Body of pancreas (tissue), 4 donors: ENCODE data around the gene CARTPT.

ENCODE experiments used
- POLR2A ChIP-seq, 3 donors: fragments of 450-650 bp; IDR thresholded peaks; one replicate each; pipeline ENCODE4 v1.6.1; 2016; ENCODE audit warnings: antibody characterized with exemption in 3 of 3, mild to moderate bottlenecking in 2 of 3
- TF ChIP-seq, protein P1 (sequence below), 7 experiments: fragments of 450-650 bp in 4 of 7; fragments of 200-600 bp in 3 of 7; sonication (generic) in 3 of 7; IDR thresholded peaks; one replicate each; pipeline ENCODE4 v1.5.1; 2016 to 2019; ENCODE audit warnings: antibody characterized with exemption in 7 of 7

DNA sequence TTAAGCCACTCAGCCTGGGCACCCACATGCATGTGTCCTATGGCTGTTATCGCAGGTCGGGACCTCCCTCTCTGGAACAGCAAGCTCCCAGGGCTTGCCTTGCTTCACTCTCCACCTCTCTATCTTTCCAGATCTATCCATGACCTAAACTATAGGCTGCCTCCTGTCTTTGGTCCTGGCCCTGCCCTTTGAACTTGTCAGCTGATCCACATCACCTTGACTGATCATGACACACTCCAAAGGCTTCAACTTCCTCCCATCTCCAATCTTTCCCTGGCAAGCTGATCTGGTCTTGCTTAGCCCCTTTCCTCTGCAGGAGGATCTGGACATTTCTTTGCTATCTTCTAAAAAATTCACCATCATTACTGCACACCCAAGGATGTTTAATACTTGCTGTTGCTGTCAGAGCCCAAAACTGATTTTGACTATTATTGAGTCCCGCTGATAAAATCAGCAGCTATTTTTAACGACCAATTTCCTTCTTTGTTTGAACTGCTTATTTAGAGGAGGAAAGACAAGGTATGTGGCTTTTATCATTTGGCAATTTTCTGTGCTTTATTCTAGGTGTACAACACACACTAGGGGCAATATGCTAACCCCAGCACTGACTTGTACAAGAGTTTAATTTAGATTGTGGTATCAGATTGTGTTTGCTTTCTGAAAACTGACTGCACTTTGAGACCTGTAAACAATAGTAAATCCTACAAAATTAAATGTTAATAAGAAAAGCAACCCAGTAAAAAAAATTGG, 33.5 kb downstream of the CARTPT start:
- TF ChIP-seq, protein P1, sequence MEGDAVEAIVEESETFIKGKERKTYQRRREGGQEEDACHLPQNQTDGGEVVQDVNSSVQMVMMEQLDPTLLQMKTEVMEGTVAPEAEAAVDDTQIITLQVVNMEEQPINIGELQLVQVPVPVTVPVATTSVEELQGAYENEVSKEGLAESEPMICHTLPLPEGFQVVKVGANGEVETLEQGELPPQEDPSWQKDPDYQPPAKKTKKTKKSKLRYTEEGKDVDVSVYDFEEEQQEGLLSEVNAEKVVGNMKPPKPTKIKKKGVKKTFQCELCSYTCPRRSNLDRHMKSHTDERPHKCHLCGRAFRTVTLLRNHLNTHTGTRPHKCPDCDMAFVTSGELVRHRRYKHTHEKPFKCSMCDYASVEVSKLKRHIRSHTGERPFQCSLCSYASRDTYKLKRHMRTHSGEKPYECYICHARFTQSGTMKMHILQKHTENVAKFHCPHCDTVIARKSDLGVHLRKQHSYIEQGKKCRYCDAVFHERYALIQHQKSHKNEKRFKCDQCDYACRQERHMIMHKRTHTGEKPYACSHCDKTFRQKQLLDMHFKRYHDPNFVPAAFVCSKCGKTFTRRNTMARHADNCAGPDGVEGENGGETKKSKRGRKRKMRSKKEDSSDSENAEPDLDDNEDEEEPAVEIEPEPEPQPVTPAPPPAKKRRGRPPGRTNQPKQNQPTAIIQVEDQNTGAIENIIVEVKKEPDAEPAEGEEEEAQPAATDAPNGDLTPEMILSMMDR (IDR thresholded peaks at IDR 0.05): no peak
- TF ChIP-seq POLR2A (IDR thresholded peaks at IDR 0.05): no peak
